ENCODE results near the gene OTX1.

The OTX1 gene

DNA sequence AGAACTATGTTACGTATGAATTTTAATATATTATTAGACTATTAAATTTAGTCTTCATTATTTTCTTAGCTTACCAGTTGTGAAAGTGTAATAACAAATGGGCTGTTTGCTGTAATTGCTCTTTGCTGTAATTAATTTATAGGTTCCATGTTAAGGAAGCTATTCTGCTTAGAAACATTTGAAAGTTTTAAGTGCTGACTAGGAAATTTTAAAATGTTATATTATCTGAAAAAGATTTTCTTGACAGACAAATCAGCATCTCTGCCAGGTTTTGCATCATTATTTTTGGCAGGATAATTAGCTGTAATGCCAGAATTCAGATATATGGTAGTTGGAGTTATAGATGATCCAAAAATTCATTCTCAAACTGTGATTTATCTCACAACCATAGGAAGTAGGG lies 42.2 kb downstream of the OTX1 start:
- in situ Hi-C loops (cut with MboI; ENCODE audit: low pct_unique_long_range_greater_than_20kb, low sequenced_read_pairs), result no loop called here
- no peak for DNase-seq

DNA sequence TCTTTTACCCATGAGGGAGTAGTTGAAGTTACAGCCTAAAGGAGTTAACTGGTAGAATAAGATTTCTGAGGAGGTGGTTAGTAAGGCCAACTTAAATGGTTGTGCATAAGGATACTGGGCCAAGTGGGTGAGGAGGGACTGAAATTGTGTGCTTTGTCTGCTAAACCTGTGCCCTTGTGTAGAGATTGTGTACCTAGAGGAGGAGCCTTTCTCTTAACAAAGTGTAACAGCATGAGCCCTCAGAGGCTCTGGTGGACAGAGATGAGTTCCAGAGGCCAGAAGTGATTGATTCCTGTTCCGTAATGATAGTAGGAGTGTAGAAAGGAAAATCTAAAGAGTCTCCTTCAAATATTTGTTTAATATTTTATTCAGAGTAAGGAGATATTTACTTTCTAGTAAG lies 42.9 kb downstream of the OTX1 start:
- DNase-seq, result no peak
- in situ Hi-C loops (cut with MboI; ENCODE audit: low pct_unique_long_range_greater_than_20kb, low sequenced_read_pairs), result no loop called here

GRCh38 chr2:63096491-63096890 lies 45.9 kb downstream of the OTX1 start:
- DNase-seq, result no peak
- in situ Hi-C loops (cut with MboI; ENCODE audit: low pct_unique_long_range_greater_than_20kb, low sequenced_read_pairs), result no loop called here

DNA sequence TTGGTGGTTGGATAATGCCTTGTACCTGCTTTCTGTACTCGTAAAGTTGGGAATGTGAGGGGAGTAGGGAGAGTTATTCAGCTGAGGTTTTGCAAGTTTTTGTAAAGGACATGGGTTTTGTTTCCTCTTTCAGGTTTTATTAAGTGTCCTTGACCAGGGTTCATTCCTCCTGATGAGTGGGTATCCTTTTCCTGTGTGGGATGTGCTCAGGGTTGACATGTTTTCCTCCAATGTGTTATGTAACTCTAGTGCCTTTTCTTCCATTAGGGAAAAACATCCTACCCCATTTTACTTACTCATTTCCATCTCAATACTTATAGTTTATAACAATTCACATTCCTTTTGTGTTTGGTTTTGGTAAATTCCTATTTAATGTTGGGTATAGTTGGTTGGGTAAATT lies 48.4 kb downstream of the OTX1 start:
- no peak for DNase-seq
- in situ Hi-C loops (cut with MboI; ENCODE audit: low pct_unique_long_range_greater_than_20kb, low sequenced_read_pairs), result no loop called here

GRCh38 chr2:63101954-63102353 lies 51.3 kb downstream of the OTX1 start:
- in situ Hi-C loops (cut with MboI; ENCODE audit: low pct_unique_long_range_greater_than_20kb, low sequenced_read_pairs), result no loop called here
- no peak for DNase-seq

GRCh38 chr2:63104482-63104881 lies 53.9 kb downstream of the OTX1 start:
- in situ Hi-C loops (cut with MboI; ENCODE audit: low pct_unique_long_range_greater_than_20kb, low sequenced_read_pairs), result no loop called here
- DNase-seq, result no peak

All from KBM-7 (cell line).